Activated naive CD8-positive, alpha-beta T cell treated with anti-CD3 and anti-CD28 coated beads, Interleukin-2, amount 10 ng/mL, durations not matched to agents 7 days and 5 days (primary cell): ENCODE data around the gene KRT28. TPM values are rescaled to one million over a fixed set of nuclear protein-coding genes. Genes with fewer than 3 reads are reported as not detected.

Experiments used
- ATAC-seq: fragments of 150-1000 bp; cut with Tn5 transposase; one replicate; pipeline ENCODE4 v1.10.0; 2021; ENCODE audit warnings: low read depth, moderate library complexity
- POLR2A ChIA-PET: fragments of 350-600 bp; sonication (Branson Sonifier 250); formaldehyde crosslinking; loops from one replicate; lab custom pipeline; 2021; ENCODE audit warnings: antibody characterized with exemption; lab: Charles Lee
- DNase-seq: peaks from one replicate; pipeline ENCODE4 v3.0.0; 2021
- H3K27ac Mint-ChIP-seq: one replicate; pipeline ENCODE4 v1.8.0; 2022; ENCODE audit warnings: mild to moderate bottlenecking, mixed read lengths
- H3K27me3 Mint-ChIP-seq: one replicate; pipeline ENCODE4 v1.8.0; 2022; ENCODE audit warnings: mild to moderate bottlenecking, moderate library complexity, mixed read lengths
- H3K36me3 Mint-ChIP-seq: one replicate; pipeline ENCODE4 v1.8.0; 2021; ENCODE audit warnings: mild to moderate bottlenecking, mixed read lengths
- H3K4me1 Mint-ChIP-seq: one replicate; pipeline ENCODE4 v1.8.0; 2021; ENCODE audit warnings: mixed read lengths
- H3K4me3 Mint-ChIP-seq: one replicate; pipeline ENCODE4 v1.8.0; 2022; ENCODE audit warnings: mild to moderate bottlenecking, moderate library complexity, mixed read lengths
- H3K9me3 Mint-ChIP-seq: one replicate; pipeline ENCODE4 v1.8.0; 2021; ENCODE audit warnings: mixed read lengths
- total RNA-seq, 2 experiments: library from RNA; stranded (reverse); gene quantifications; one replicate each; pipeline ENCODE4 v1.2.3, GENCODE V29; 2021

The KRT28 gene
- total RNA-seq, 2 experiments from 2014 or later: not detected

- H3K27ac Mint-ChIP-seq: no peak overlapping the region
- peaks cover 50% of the 10 kb centered on the region for H3K27me3 Mint-ChIP-seq
- H3K9me3 Mint-ChIP-seq: peaks cover 1% of the 10 kb centered on the region
- H3K4me1 Mint-ChIP-seq: peaks cover 6% of the 10 kb centered on the region
- peaks cover 13% of the 10 kb centered on the region for H3K36me3 Mint-ChIP-seq
- POLR2A ChIA-PET: no interaction called here
- ATAC-seq (no peak), DNase-seq (no peak)
- H3K4me3 Mint-ChIP-seq: no peak overlapping the region
Measured at GRCh38 chr17:40813804-40814203, 14.0 kb upstream of the KRT28 start.

- H3K27ac Mint-ChIP-seq: no peak overlapping the region
- ATAC-seq (no peak), DNase-seq (no peak)
- peaks cover 57% of the 10 kb centered on the region for H3K27me3 Mint-ChIP-seq
- peaks cover 10% of the 10 kb centered on the region for H3K36me3 Mint-ChIP-seq
- H3K4me3 Mint-ChIP-seq: no peak overlapping the region
- peaks cover 1% of the 10 kb centered on the region for H3K9me3 Mint-ChIP-seq
- H3K4me1 Mint-ChIP-seq: peaks cover 2% of the 10 kb centered on the region
- POLR2A ChIA-PET: no interaction called here
Measured at GRCh38 chr17:40812639-40813038, 12.9 kb upstream of the KRT28 start.

- POLR2A ChIA-PET: no interaction called here
- peaks cover 68% of the 10 kb centered on the region for H3K27me3 Mint-ChIP-seq
- no peaks in the 10 kb centered on the region for H3K36me3 Mint-ChIP-seq
- DNase-seq: no peak
- no peak for ATAC-seq
- no peaks in the 10 kb centered on the region for H3K4me1 Mint-ChIP-seq
- H3K27ac Mint-ChIP-seq: no peak overlapping the region
- no peak overlapping the region for H3K4me3 Mint-ChIP-seq
- no peaks in the 10 kb centered on the region for H3K9me3 Mint-ChIP-seq
Measured at GRCh38 chr17:40810494-40810893, 10.7 kb upstream of the KRT28 start.

DNA sequence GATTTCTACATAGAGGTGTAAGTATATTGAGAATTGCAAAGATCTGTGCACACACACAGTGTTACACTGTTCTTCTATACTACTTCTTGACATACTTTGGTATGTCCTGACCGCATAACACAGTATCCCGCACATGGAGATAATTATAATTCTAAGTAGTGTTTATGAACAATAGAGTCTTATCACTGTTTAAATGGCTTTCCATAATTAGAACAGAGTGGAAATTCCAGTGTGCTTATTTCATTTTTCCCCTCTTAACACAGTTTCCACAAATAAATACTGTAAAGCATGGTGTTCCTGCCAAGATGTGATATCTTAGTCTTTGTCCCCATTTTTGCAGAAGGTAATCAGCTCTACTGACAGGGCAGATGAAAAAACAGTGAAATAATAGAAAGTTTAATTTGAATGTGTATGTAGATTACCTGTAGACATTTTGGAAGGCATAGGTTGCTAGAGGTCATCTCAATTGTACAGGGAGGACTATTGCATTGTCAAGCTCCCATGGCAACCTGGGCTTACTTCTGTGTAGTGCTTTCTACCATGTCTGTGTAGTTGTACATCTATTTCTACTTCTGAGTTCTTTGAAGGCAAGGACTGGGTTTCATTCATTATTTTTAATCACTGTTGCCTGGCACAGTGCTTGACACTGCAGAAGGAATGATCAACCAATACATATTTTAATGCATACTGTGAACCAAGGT lies 10.1 kb upstream of the KRT28 start:
- no peaks in the 10 kb centered on the region for H3K4me1 Mint-ChIP-seq
- H3K36me3 Mint-ChIP-seq: no peaks in the 10 kb centered on the region
- no peak overlapping the region for H3K4me3 Mint-ChIP-seq
- no peak for DNase-seq
- no peak for ATAC-seq
- no peaks in the 10 kb centered on the region for H3K9me3 Mint-ChIP-seq
- POLR2A ChIA-PET: no interaction called here
- H3K27me3 Mint-ChIP-seq: peaks cover 72% of the 10 kb centered on the region
- H3K27ac Mint-ChIP-seq: no peak overlapping the region

GRCh38 chr17:40806131-40806530 lies 6.4 kb upstream of the KRT28 start:
- Mint-ChIP-seq H3K27me3 (peaks cover 54% of the 10 kb centered on the region), H3K9me3 (no peaks in the 10 kb centered on the region), H3K4me3 (no peak overlapping the region), H3K4me1 (peaks cover 3% of the 10 kb centered on the region), H3K36me3 (no peaks in the 10 kb centered on the region), H3K27ac (no peak overlapping the region)
- POLR2A ChIA-PET: no interaction called here
- DNase-seq (no peak), ATAC-seq (no peak)

- ATAC-seq (peak; percentile 73), DNase-seq (peak; percentile 75)
- peaks cover 39% of the 10 kb centered on the region for H3K27me3 Mint-ChIP-seq
- H3K4me1 Mint-ChIP-seq: peaks cover 3% of the 10 kb centered on the region
- H3K27ac Mint-ChIP-seq: no peak overlapping the region
- H3K36me3 Mint-ChIP-seq: no peaks in the 10 kb centered on the region
- no peaks in the 10 kb centered on the region for H3K9me3 Mint-ChIP-seq
- POLR2A ChIA-PET: no interaction called here
- no peak overlapping the region for H3K4me3 Mint-ChIP-seq
Measured at GRCh38 chr17:40803617-40804082, 3.9 kb upstream of the KRT28 start.

DNA sequence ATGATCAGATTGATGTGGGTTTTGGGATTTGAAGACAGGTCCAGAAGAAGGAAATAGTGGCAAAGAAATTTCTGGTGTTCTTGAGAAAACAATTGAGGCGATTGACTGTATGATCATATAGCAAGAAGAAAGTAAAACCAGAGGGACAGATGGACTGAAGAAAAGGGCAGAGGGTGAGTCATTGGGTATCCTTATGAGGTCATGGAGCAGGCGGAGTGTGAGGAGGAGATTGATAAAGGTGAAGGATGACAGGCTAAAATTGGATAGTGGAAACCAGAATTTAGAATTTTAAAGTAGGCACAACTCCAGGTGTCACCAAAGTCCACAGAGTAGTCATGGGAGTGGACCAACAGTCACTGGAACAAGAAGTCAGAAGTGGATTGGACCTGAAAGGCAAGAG lies 1.4 kb upstream of the KRT28 start:
- POLR2A ChIA-PET: no interaction called here
- H3K36me3 Mint-ChIP-seq: no peaks in the 10 kb centered on the region
- H3K4me3 Mint-ChIP-seq: no peak overlapping the region
- peaks cover 3% of the 10 kb centered on the region for H3K4me1 Mint-ChIP-seq
- H3K27ac Mint-ChIP-seq: no peak overlapping the region
- H3K27me3 Mint-ChIP-seq: peaks cover 27% of the 10 kb centered on the region
- ATAC-seq: no peak
- no peaks in the 10 kb centered on the region for H3K9me3 Mint-ChIP-seq
- DNase-seq: no peak

DNA sequence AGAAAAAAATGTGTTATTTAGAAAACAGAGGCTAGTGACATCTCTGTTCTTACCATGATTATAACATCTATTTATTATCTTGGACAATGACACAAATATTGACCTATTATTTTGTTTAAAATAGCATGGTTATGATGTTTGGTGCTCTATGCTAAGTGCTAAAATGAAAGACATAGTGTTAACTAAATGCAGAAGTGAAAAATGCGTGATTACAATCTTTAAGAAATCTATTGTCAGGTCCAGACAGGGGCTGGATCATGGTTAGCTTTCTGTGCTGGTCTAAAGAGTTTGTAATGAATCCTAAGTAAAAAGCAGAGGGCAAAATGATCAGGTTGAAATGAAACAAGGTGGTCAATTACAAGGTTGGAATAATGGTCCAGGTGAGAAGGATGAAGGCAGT lies 622 bp upstream of the KRT28 start:
- no peaks in the 10 kb centered on the region for H3K9me3 Mint-ChIP-seq
- no peak overlapping the region for H3K27ac Mint-ChIP-seq
- ATAC-seq (no peak), DNase-seq (no peak)
- H3K27me3 Mint-ChIP-seq: peaks cover 31% of the 10 kb centered on the region
- POLR2A ChIA-PET: no interaction called here
- H3K4me1 Mint-ChIP-seq: peaks cover 3% of the 10 kb centered on the region
- no peak overlapping the region for H3K4me3 Mint-ChIP-seq
- H3K36me3 Mint-ChIP-seq: no peaks in the 10 kb centered on the region

DNA sequence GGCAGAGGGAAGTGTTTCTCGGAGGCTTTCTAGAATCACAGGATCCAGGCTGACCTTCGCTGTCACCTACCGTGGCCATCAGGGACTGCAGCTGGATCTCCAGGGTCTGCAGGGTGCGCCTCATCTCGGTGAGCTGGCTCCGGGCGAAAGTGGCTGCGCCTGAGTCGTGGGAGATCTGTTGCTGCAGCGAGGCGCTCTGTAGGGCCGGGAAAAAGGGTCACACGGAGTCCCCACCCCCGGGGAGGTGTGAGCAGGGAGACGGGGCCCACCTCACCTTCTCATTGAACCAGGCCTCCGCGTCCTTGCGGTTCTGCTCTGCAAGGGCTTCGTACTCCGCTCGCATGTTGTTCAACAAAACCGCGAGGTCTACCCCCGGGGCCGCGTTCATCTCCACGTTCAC lies 2.9 kb downstream of the KRT28 start:
- no peak overlapping the region for H3K4me3 Mint-ChIP-seq
- H3K9me3 Mint-ChIP-seq: no peaks in the 10 kb centered on the region
- H3K27ac Mint-ChIP-seq: no peak overlapping the region
- H3K27me3 Mint-ChIP-seq: peaks cover 24% of the 10 kb centered on the region
- no peak for ATAC-seq
- DNase-seq: no peak
- no peaks in the 10 kb centered on the region for H3K36me3 Mint-ChIP-seq
- no peaks in the 10 kb centered on the region for H3K4me1 Mint-ChIP-seq
- POLR2A ChIA-PET: no interaction called here

DNA sequence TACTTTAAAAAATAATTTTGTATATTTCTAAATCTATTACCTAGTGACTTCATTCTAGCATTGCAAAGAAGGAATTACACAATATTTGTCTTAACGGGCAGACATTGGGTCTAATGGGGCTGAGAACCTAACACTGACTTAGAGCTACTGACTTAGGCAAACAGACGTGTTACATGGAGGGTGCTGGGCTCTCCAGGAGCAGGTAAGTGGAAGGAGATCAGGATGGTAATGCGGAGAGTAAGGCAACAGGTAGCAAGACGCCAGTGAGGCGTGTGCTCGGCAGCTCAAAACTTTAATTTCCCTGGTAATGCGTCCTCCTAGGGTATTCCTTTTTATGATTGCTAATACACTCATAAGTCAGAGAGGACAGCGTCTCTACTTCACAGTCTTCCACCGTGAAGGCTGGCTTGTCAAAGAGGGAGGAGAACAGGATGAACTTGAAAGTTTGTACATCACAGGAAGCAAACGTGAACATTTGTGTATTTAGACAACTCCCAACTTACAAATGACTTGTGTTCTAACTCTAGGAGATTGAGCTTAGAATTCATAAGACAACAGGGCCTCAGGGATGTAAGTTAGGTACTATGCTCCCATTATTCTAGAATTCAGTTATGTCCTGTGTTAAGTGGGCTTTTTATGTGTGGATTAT lies 4.6 kb downstream of the KRT28 start:
- Mint-ChIP-seq H3K4me1 (no peaks in the 10 kb centered on the region), H3K9me3 (no peaks in the 10 kb centered on the region), H3K36me3 (no peaks in the 10 kb centered on the region), H3K4me3 (no peak overlapping the region), H3K27ac (no peak overlapping the region), H3K27me3 (peaks cover 24% of the 10 kb centered on the region)
- no peak for ATAC-seq
- no peak for DNase-seq
- POLR2A ChIA-PET: no interaction called here

DNA sequence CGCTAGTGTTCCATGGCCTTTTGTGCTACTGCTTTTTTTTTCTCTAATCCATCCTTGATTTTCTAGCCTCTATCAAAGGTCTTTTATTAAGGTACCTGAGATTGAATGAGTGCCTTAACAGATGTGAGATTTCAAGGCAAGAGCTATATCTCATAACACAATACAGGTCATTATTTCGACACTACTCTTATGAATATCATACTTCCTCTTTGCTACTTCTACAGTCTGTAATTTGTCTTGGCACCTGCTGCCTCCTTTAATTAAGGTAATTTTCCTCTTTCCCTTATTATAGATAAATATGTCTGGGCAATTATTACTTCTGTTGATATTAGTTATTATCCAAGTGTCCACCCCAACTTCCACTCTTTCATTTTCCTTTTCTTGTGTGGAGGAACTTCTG lies 5.3 kb downstream of the KRT28 start:
- Mint-ChIP-seq H3K27me3 (peaks cover 22% of the 10 kb centered on the region), H3K36me3 (no peaks in the 10 kb centered on the region), H3K9me3 (no peaks in the 10 kb centered on the region), H3K4me3 (no peak overlapping the region), H3K4me1 (no peaks in the 10 kb centered on the region), H3K27ac (no peak overlapping the region)
- ATAC-seq (no peak), DNase-seq (no peak)
- POLR2A ChIA-PET: no interaction called here

DNA sequence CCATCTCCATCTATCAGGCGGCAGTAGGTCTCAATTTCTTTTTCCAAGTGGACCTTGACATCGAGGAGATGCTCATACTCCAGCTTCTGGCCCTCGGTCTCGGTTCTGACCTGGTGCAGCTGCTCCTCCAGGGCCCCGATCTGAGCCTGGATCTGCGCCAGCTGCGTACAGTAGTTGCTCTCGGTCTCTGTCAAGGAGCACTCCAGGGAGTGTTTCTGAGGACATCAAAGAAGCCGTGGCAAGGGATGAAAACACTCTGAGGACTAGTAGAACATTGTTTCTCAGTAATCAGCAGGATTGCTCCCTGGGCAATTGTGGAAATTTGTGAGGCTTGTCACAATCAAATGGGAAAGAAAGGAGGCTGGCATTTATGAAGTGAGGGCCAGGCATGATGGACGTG lies 5.9 kb downstream of the KRT28 start:
- no peaks in the 10 kb centered on the region for H3K9me3 Mint-ChIP-seq
- no peaks in the 10 kb centered on the region for H3K36me3 Mint-ChIP-seq
- DNase-seq: no peak
- H3K27me3 Mint-ChIP-seq: peaks cover 16% of the 10 kb centered on the region
- H3K4me3 Mint-ChIP-seq: no peak overlapping the region
- no peak overlapping the region for H3K27ac Mint-ChIP-seq
- ATAC-seq: no peak
- H3K4me1 Mint-ChIP-seq: no peaks in the 10 kb centered on the region
- POLR2A ChIA-PET: no interaction called here

DNA sequence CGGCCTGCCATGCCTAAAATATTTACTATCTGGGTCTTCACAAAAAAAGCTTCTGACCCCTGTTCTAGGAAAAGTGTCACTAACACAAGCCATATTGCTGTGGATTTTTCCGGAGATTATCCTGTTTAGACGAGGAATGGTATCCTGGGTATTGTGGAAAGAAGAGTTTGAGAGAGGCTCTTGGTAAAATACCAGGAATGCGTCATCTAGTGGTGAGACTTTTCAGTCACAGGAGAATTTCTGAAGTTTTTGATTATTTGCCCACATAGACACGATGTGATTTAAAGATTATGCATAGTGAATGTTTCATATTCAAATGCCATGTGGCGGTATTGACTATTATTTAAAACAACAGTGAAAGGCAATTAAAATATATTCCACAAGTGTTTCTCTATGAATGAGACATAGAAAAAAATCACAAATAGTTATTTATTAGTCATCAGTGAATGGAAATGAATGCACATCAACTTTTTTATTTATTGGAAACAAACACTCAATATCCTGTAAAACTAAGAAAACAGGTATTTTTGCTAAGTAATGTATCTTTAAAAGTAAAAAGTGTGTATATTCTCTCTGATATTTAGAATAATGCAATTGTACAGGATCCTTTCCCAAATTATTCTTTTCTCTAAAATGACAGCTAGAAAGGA lies 7.8 kb downstream of the KRT28 start:
- no peak overlapping the region for H3K4me3 Mint-ChIP-seq
- no peak for DNase-seq
- H3K9me3 Mint-ChIP-seq: no peaks in the 10 kb centered on the region
- no peak overlapping the region for H3K27ac Mint-ChIP-seq
- ATAC-seq: no peak
- no peaks in the 10 kb centered on the region for H3K4me1 Mint-ChIP-seq
- H3K27me3 Mint-ChIP-seq: peaks cover 18% of the 10 kb centered on the region
- POLR2A ChIA-PET: no interaction called here
- no peaks in the 10 kb centered on the region for H3K36me3 Mint-ChIP-seq

DNA sequence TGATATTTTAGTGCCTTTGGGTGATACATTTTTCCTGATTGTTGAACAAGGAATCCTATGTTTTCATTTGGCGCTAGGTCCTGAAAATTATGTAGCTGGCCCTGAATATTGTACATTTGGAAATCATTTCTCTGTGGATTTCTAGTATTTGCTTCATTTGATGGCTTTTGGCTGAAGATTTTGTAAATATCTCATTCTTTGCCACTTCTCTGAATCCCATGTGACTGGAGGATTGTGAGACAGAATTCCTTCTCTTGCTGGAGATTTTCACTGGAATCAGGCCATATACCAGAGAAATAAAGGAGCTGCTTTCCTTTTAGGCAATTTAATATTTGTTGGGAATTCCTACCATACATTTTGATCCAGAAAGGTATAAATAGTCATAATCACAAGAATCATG lies 8.6 kb downstream of the KRT28 start:
- Mint-ChIP-seq H3K4me3 (no peak overlapping the region), H3K4me1 (no peaks in the 10 kb centered on the region), H3K9me3 (no peaks in the 10 kb centered on the region), H3K27ac (no peak overlapping the region), H3K36me3 (no peaks in the 10 kb centered on the region), H3K27me3 (peaks cover 14% of the 10 kb centered on the region)
- POLR2A ChIA-PET: no interaction called here
- DNase-seq (no peak), ATAC-seq (no peak)
